ENCODE data around the gene RBM39.
"Not testable (repeated sequence)": the region's sequence is repeated elsewhere in the genome, so short reads cannot be mapped to it uniquely, and the experiment has no call there.

Gene RBM39

GRCh38 chr20:35726842-35727711 lies 15.0 kb downstream of the RBM39 start:
- DNase-seq (ENCODE audit: low read depth): no peak

- no peak for DNase-seq (ENCODE audit: low read depth)
Measured at GRCh38 chr20:35724321-35725230, 17.5 kb downstream of the RBM39 start.

GRCh38 chr20:35723652-35724320 lies 18.3 kb downstream of the RBM39 start:
- not testable (repeated sequence) for DNase-seq (ENCODE audit: low read depth)

GRCh38 chr20:35723275-35723639 lies 18.8 kb downstream of the RBM39 start:
- DNase-seq (ENCODE audit: low read depth): not testable (repeated sequence)

- no peak for DNase-seq (ENCODE audit: low read depth)
Measured at GRCh38 chr20:35721621-35722020, 20.4 kb downstream of the RBM39 start.

GRCh38 chr20:35721219-35721618 lies 20.8 kb downstream of the RBM39 start:
- DNase-seq (ENCODE audit: low read depth): no peak

GRCh38 chr20:35720165-35721123 lies 21.6 kb downstream of the RBM39 start:
- DNase-seq (ENCODE audit: low read depth): no peak

- DNase-seq (ENCODE audit: low read depth): no peak
Measured at GRCh38 chr20:35719717-35720116, 22.3 kb downstream of the RBM39 start.

- peak; percentile 81 for DNase-seq (ENCODE audit: low read depth)
Measured at GRCh38 chr20:35718972-35719635, 23.0 kb downstream of the RBM39 start.

- DNase-seq (ENCODE audit: low read depth): not testable (repeated sequence)
Measured at GRCh38 chr20:35718321-35718720, 23.7 kb downstream of the RBM39 start.

GRCh38 chr20:35716330-35716729 lies 25.7 kb downstream of the RBM39 start:
- no peak for DNase-seq (ENCODE audit: low read depth)

GRCh38 chr20:35715652-35716051 lies 26.4 kb downstream of the RBM39 start:
- no peak for DNase-seq (ENCODE audit: low read depth)

- DNase-seq (ENCODE audit: low read depth): no peak
Measured at GRCh38 chr20:35714127-35714526, 27.9 kb downstream of the RBM39 start.

- not testable (repeated sequence) for DNase-seq (ENCODE audit: low read depth)
Measured at GRCh38 chr20:35713120-35713519, 28.9 kb downstream of the RBM39 start.

GRCh38 chr20:35711588-35712209 lies 30.4 kb downstream of the RBM39 start:
- DNase-seq (ENCODE audit: low read depth): no peak

- no peak for DNase-seq (ENCODE audit: low read depth)
Measured at GRCh38 chr20:35710884-35711587, 31.0 kb downstream of the RBM39 start.

GRCh38 chr20:35710039-35710438 lies 32.0 kb downstream of the RBM39 start:
- no peak for DNase-seq (ENCODE audit: low read depth)

GRCh38 chr20:35709259-35709658 lies 32.8 kb downstream of the RBM39 start:
- DNase-seq (ENCODE audit: low read depth): no peak

GRCh38 chr20:35708502-35708901 lies 33.6 kb downstream of the RBM39 start:
- DNase-seq (ENCODE audit: low read depth): no peak
